Heart right ventricle (tissue), 16 donors: ENCODE data around the gene TPM2. TPM values are rescaled to one million over a fixed set of nuclear protein-coding genes. Genes with fewer than 3 reads are reported as not detected.

ENCODE experiments used
- ATAC-seq, 8 donors: fragments of 200-7000 bp; cut with Tn5 transposase; one replicate each; pipeline ENCODE4 v1.9.1; 2020; ENCODE audit warnings: mild to moderate bottlenecking in 8 of 8, moderate library complexity in 8 of 8, moderate number of reproducible peaks in 1 of 8
- DNase-seq, 2 donors: peaks; one replicate each; pipeline ENCODE4 v3.0.0-alpha.2; 2020
- H3K27ac ChIP-seq, 10 donors: fragments of 200-600 bp; sonication (generic) in 2 of 10; one replicate each; pipeline versions ENCODE4 v1.5.0 to v1.8.0; 2020 to 2022; ENCODE audit warnings: mild to moderate bottlenecking in 3 of 10
- H3K27me3 ChIP-seq, 7 donors: fragments of 200-600 bp; one replicate each; pipeline ENCODE4 v1.8.0; 2021 to 2022; ENCODE audit warnings: mild to moderate bottlenecking in 2 of 7
- H3K36me3 ChIP-seq, 9 donors: fragments of 200-600 bp; sonication (generic) in 1 of 9; one replicate each; pipeline versions ENCODE4 v1.5.0 to v1.8.0; 2020 to 2022; ENCODE audit warnings: mild to moderate bottlenecking in 2 of 9
- H3K4me1 ChIP-seq, 9 donors: fragments of 200-600 bp; sonication (generic) in 1 of 9; one replicate each; pipeline versions ENCODE4 v1.5.0 to v1.8.0; 2020 to 2022; ENCODE audit warnings: mild to moderate bottlenecking in 4 of 9
- H3K4me3 ChIP-seq, 10 donors: fragments of 200-600 bp; sonication (generic) in 2 of 10; one replicate each; pipeline versions ENCODE4 v1.5.0 to v1.8.0; 2020 to 2022; ENCODE audit warnings: mild to moderate bottlenecking in 7 of 10, moderate library complexity in 2 of 10
- H3K9me3 ChIP-seq, 11 donors: fragments of 200-600 bp in 10 of 11; sonication (generic) in 2 of 11; one replicate each; pipeline versions ENCODE4 v1.5.0 to v1.8.0; 2013 to 2022; ENCODE audit warnings: mild to moderate bottlenecking in 2 of 11, control low read depth in 1 of 11, moderate library complexity in 1 of 11
- WGBS, 2 donors: extraction: QIAGEN DNeasy Blood & Tissue Kit; methylation state at CpG; one replicate each; pipeline ENCODE4 v1.1.7; 2013; ENCODE audit warnings: inconsistent platforms in 1 of 2; 5-methylcytosine and 5-hydroxymethylcytosine counted together
- intact Hi-C, 10 donors: fragments of 100-400 bp; cut with DNase I; formaldehyde crosslinking; loops; one replicate each; pipeline versions ENCODE4 v1.11.1 to v1.14.2; 2022
- polyA plus RNA-seq, 2 donors: library from polyadenylated mRNA; stranded (reverse); fragments of 200-250 nt; gene quantifications; one replicate each; pipeline ENCODE4 v1.2.3, GENCODE V29; 2013
- total RNA-seq, 10 donors: library from RNA; stranded (reverse); fragmentation: NEBNext Ultra II Directional in 3 of 10; extraction: Animal tissue kit (Norgen Biotek cat#: 25700) in 3 of 10; gene quantifications; one replicate each; pipeline versions ENCODE4 v1.2.1 to v1.2.4, GENCODE V29; 2021 to 2023
- TF ChIP-seq, protein P1 (sequence below), 9 donors: fragments of 200-600 bp; sonication (generic) in 2 of 9; IDR thresholded peaks; one replicate each; pipeline versions ENCODE4 v1.5.0 to v1.8.0; 2021 to 2022; ENCODE audit warnings: antibody characterized with exemption in 9 of 9, mild to moderate bottlenecking in 5 of 9, moderate library complexity in 1 of 9
- donor health status: Arrhythmogenic right ventricular cardiomyopathy.
- donor health status: ischemic (EF 13 %, LVEDD 7.1; RV severe dilation, severe dysfunction).
- donor health status: healthy with polysubstance abuse.
- donor health status: DM: no; HTN: yes; CAD: no.
- donor health status: DM: no; HTN: no; CAD: no.
- donor health status: ischemic (EF 25% LVEDD 6.9; RV normal size, moderate dysfunction).
- donor health status: ischemic (EF 25% LVEDD 5.7; RV mildly dilated, moderate dysfunction).
- donor health status: healthy.
- donor health status: DM: yes; HTN: yes; CAD: no.
- donor health status: Ischemic cardiomyopathy.
- donor health status: ischemic (EF 35%, LVEDD 5.7; RV mildly dilated, moderate dysfunction).
- donor health status: nonischemic (EF 11% LVEDD 7.7; RV severe dilation, severe dysfunction).
- donor health status: DM: yes; HTN: yes; CAD: no.
- donor health status: PGD.
- donor health status: ischemic (EF 29% LVEDD 5.4; RV normal size, mild dysfunction).
- donor health status: nonischemic (EF 23%, LVEDD 6.1; RV moderate dilation, normal function).

TPM2 gene
- total and polyA plus RNA-seq, 12 donors: 548 to 1,940 (median 784) TPM

DNA sequence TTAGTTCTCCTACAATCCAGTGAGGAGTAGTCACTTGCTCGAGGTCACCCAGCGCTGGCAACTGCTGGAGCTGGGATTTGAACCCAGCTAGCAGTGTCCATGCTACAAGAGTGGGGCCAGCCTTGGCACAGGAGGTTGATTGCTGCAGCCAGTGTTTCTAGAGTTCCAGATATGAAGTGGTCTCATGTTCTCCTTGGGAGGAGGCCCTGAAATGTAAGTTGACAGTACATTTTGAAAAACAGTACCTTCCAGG, 30.8 kb downstream of the TPM2 start:
- intact Hi-C loops: loop anchor here in 9 of 10 donors (1.0 to 10.0 kb wide), 14 partner anchors 30 to 246 kb away; partner anchors contain the start of genes HINT2 (in 3 of the 9), SPAG8 (in 3 of the 9), TPM2 (in 2 of the 9) and CREB3 (in 1 of the 9)
- TF ChIP-seq, protein P1, sequence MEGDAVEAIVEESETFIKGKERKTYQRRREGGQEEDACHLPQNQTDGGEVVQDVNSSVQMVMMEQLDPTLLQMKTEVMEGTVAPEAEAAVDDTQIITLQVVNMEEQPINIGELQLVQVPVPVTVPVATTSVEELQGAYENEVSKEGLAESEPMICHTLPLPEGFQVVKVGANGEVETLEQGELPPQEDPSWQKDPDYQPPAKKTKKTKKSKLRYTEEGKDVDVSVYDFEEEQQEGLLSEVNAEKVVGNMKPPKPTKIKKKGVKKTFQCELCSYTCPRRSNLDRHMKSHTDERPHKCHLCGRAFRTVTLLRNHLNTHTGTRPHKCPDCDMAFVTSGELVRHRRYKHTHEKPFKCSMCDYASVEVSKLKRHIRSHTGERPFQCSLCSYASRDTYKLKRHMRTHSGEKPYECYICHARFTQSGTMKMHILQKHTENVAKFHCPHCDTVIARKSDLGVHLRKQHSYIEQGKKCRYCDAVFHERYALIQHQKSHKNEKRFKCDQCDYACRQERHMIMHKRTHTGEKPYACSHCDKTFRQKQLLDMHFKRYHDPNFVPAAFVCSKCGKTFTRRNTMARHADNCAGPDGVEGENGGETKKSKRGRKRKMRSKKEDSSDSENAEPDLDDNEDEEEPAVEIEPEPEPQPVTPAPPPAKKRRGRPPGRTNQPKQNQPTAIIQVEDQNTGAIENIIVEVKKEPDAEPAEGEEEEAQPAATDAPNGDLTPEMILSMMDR (IDR thresholded peaks at IDR 0.05): no peak
- Histone ChIP-seq H3K27ac (peak overlapping the region; percentile 95 to 99 (median 98)), H3K9me3 (no peaks in the 10 kb centered on the region), H3K4me3 (peak overlapping the region; percentile 73 to 98 (median 88)), H3K27me3 (no peaks in the 10 kb centered on the region), H3K4me1 (peaks cover 0 to 53% (median 34%) of the 10 kb centered on the region in 9 donors), H3K36me3 (peaks cover 0 to 29% (median 9%) of the 10 kb centered on the region in 9 donors)
- WGBS, 2 donors: 2% methylated on average over 2 of the region's 2 CpGs
- ATAC-seq: peak in 5 of 8 donors; percentile 1 to 9 (median 6)
- DNase-seq: peak in 1 of 2 donors; percentile 44

DNA sequence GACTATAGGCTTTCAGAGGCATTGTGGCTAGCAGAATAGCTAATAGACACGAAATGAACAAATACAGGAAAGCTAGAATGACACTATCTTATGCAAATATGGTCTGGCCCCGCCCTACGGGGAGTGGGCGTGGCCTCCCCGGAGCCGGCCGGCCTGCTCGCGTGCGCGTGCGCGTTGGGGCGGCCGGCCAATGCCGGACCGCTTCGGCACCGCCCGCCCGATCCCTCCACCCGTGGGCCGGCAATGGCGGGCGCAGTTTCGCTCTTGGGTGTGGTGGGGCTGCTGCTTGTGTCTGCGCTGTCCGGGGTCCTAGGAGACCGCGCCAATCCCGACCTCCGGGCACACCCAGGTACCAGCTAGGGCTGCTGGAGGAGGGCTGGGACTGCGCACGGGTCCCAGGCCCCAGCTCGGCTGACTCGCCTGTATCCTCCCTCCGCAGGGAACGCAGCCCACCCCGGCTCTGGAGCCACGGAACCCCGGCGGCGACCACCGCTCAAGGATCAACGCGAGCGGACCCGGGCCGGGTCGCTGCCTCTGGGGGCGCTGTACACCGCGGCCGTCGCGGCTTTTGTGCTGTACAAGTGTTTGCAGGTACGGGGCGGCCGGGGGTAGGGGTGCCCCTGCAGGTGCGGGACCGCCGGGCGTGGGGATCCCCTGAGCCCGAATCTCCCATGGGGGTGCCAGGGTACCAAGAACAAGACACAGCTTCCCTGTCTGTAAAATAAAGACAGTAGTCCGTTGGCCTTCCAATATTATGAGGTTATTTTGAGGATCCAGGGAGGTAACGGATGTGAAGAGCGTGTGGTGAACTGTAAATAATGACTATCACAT, 31.4 kb downstream of the TPM2 start, which contains the start of gene CCDC107:
TSS of gene CCDC107 (plus strand) at position 156 of the 831 bp plus-strand sequence. CDS start at position 244, 88 bp downstream.
- Histone ChIP-seq H3K4me1 (peaks cover 0 to 53% (median 34%) of the 10 kb centered on the region in 9 donors), H3K27me3 (no peaks in the 10 kb centered on the region), H3K36me3 (peaks cover 0 to 29% (median 9%) of the 10 kb centered on the region in 9 donors), H3K27ac (peak within 1 kb of the TSS; percentile 95 to 99 (median 98)), H3K9me3 (no peaks in the 10 kb centered on the region), H3K4me3 (peak within 1 kb of the TSS; percentile 73 to 98 (median 88))
- TF ChIP-seq, protein P1 (IDR thresholded peaks at IDR 0.05): peak; percentile 42 to 79 (median 68)
- DNase-seq (peak; percentile 84 to 87), ATAC-seq (peak; percentile 76 to 90 (median 82))
- intact Hi-C loops: loop anchor here in 9 of 10 donors (1.0 to 10.0 kb wide), 13 partner anchors 30 to 246 kb away; partner anchors contain the start of genes HINT2 (in 3 of the 9), SPAG8 (in 3 of the 9), TPM2 (in 2 of the 9) and CREB3 (in 1 of the 9)
- WGBS, 2 donors: 0% methylated on average over 66 to 67 of the region's 67 CpGs

GRCh38 chr9:35657546-35658136, 32.1 kb downstream of the TPM2 start, which contains the start of gene RMRP:
RMRP (minus strand) TSS chr9:35658019.
- WGBS, 2 donors: 0 to 1% methylated on average over 42 of the region's 42 CpGs
- no peaks in the 10 kb centered on the region for H3K9me3 ChIP-seq
- DNase-seq: peak; percentile 96 to 98
- peak; percentile 94 to 97 (median 96) for ATAC-seq
- H3K4me3 ChIP-seq: peak within 1 kb of the TSS; percentile 73 to 98 (median 88)
- intact Hi-C loops: loop anchor here in 9 of 10 donors (1.0 to 10.0 kb wide), 14 partner anchors 31 to 247 kb away; partner anchors contain the start of genes HINT2 (in 3 of the 9), SPAG8 (in 3 of the 9), TPM2 (in 2 of the 9) and CREB3 (in 1 of the 9)
- peaks cover 0 to 56% (median 34%) of the 10 kb centered on the region in 9 donors for H3K4me1 ChIP-seq
- peak within 1 kb of the TSS; percentile 95 to 99 (median 98) for H3K27ac ChIP-seq
- H3K36me3 ChIP-seq: peaks cover 0 to 29% (median 9%) of the 10 kb centered on the region in 9 donors
- H3K27me3 ChIP-seq: no peaks in the 10 kb centered on the region
- TF ChIP-seq, protein P1 (IDR thresholded peaks at IDR 0.05): peak in 7 of 9 donors; percentile 14 to 59 (median 46)
